Tibial artery (tissue), 4 donors: ENCODE data around the gene ZSWIM6.

Source experiments
- DNase-seq, 2 donors: peaks; one replicate each; pipeline ENCODE4 v3.0.0-alpha.2; 2019
- H3K27ac ChIP-seq, 2 donors: fragments of 200-600 bp; sonication (generic) in 1 of 2; 1 replicate in 1 of 2; 2 replicates in 1 of 2; pipeline ENCODE4 v1.5.1; 2018 to 2019; ENCODE audit warnings: mild to moderate bottlenecking in 1 of 2
- H3K27me3 ChIP-seq, 2 donors: fragments of 200-600 bp; sonication (generic) in 1 of 2; one replicate each; pipeline versions ENCODE4 v1.5.1 to v1.6.0; 2016 to 2019
- H3K36me3 ChIP-seq, 3 donors: fragments of 200-600 bp; sonication (generic) in 2 of 3; one replicate each; pipeline ENCODE4 v1.5.1; 2016 to 2019; ENCODE audit warnings: mild to moderate bottlenecking in 2 of 3
- H3K4me1 ChIP-seq, 4 donors: fragments of 200-600 bp; sonication (generic) in 2 of 4; 1 replicate in 3 of 4; 2 replicates in 1 of 4; pipeline ENCODE4 v1.5.1; 2016 to 2019
- H3K4me3 ChIP-seq, 2 donors: fragments of 200-600 bp; sonication (generic) in 1 of 2; 1 replicate in 1 of 2; 2 replicates in 1 of 2; pipeline ENCODE4 v1.5.1; 2018 to 2019; ENCODE audit warnings: mild to moderate bottlenecking in 2 of 2
- H3K9me3 ChIP-seq, 3 donors: fragments of 200-600 bp; sonication (generic) in 1 of 3; one replicate each; pipeline ENCODE4 v1.5.1; 2016 to 2019
- intact Hi-C: fragments of 100-400 bp; cut with DNase I; formaldehyde crosslinking; loops from one replicate; pipeline ENCODE4 v1.15.0; 2023; ENCODE audit warnings: low total_unique reads
- TF ChIP-seq, protein P1 (sequence below), 2 experiments: fragments of 200-600 bp in 1 of 2; fragments of 450-650 bp in 1 of 2; IDR thresholded peaks; one replicate each; pipeline ENCODE4 v1.5.1; 2017 to 2019; ENCODE audit warnings: antibody characterized with exemption in 2 of 2, mild to moderate bottlenecking in 1 of 2, moderate library complexity in 1 of 2

Gene ZSWIM6

DNA sequence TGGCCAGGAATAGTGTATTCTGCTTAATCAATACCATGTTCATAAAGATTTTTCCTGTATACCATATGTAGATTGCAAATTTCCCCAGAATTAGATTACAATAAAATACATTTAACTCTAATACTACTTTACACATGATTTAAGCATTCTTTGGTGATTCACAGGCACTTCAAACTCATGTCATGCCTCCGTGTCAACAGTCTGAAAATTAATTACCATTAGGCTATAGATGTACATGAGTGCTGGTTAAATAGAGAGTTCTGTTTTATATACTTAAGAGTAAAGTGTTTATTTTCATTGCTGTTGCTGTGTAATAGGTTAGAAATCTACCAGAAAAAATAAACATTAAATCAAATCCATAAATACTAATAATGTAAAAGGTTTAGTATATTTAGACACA, 159.8 kb downstream of the ZSWIM6 start:
- no peak overlapping the region for H3K27ac ChIP-seq
- no peak for DNase-seq
- peaks cover 0 to 5% (median 2%) of the 10 kb centered on the region in 4 donors for H3K4me1 ChIP-seq
- H3K27me3 ChIP-seq, result no peaks in the 10 kb centered on the region
- intact Hi-C loops, result no loop called here
- TF ChIP-seq, protein P1, sequence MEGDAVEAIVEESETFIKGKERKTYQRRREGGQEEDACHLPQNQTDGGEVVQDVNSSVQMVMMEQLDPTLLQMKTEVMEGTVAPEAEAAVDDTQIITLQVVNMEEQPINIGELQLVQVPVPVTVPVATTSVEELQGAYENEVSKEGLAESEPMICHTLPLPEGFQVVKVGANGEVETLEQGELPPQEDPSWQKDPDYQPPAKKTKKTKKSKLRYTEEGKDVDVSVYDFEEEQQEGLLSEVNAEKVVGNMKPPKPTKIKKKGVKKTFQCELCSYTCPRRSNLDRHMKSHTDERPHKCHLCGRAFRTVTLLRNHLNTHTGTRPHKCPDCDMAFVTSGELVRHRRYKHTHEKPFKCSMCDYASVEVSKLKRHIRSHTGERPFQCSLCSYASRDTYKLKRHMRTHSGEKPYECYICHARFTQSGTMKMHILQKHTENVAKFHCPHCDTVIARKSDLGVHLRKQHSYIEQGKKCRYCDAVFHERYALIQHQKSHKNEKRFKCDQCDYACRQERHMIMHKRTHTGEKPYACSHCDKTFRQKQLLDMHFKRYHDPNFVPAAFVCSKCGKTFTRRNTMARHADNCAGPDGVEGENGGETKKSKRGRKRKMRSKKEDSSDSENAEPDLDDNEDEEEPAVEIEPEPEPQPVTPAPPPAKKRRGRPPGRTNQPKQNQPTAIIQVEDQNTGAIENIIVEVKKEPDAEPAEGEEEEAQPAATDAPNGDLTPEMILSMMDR (IDR thresholded peaks at IDR 0.05), result no peak
- H3K36me3 ChIP-seq, result peaks cover 0 to 3% (median 0%) of the 10 kb centered on the region in 3 donors
- H3K9me3 ChIP-seq, result no peaks in the 10 kb centered on the region
- no peak overlapping the region for H3K4me3 ChIP-seq

DNA sequence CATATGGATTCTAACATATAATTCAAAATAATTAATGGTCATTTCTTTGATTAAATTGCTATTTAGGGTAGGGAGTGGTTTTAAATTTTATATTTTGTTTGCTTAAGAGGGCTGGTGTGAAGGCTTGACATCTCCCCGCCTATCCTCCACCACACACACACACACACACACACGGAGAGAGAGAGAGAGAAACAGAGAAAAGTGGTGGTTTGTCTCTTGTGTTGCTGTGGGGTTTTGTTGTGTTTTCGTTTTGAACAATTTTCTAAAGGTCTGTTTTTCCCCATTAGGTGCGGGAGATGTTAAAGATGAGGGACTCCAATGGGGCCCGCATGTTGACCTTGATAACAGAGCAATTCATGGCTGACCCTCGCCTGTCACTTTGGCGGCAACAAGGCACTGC, 161.9 kb downstream of the ZSWIM6 start:
- H3K36me3 ChIP-seq, result peaks cover 0 to 3% (median 0%) of the 10 kb centered on the region in 3 donors
- H3K4me1 ChIP-seq, result peaks cover 0 to 13% (median 4%) of the 10 kb centered on the region in 4 donors
- no peak for DNase-seq
- no peaks in the 10 kb centered on the region for H3K27me3 ChIP-seq
- H3K9me3 ChIP-seq, result no peaks in the 10 kb centered on the region
- H3K27ac ChIP-seq, result no peak overlapping the region
- intact Hi-C loops, result no loop called here
- TF ChIP-seq, protein P1 (IDR thresholded peaks at IDR 0.05), result no peak
- no peak overlapping the region for H3K4me3 ChIP-seq

DNA sequence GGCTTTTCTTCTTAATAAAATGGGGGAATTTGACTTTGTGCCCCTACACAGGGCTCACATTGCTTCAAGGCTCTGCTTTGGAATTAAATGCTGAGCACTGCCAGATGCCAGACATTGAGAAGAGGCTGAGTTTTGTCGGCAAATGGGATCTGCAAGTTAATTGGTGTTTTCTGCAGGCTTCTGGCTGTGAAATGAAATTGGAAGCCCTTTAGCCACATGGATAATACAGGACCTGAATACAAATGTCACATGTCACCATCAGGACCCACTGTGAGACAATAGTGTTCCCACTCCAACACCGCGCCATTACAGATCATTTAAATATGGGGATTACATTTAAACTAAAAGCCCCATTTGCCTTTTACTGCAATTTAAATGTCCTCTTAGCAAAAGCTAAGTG, 164.4 kb downstream of the ZSWIM6 start:
- H3K27ac ChIP-seq, result peak overlapping the region in 1 of 2 donors; percentile 11
- intact Hi-C loops, result no loop called here
- TF ChIP-seq, protein P1 (IDR thresholded peaks at IDR 0.05), result no peak
- H3K9me3 ChIP-seq, result no peaks in the 10 kb centered on the region
- H3K27me3 ChIP-seq, result no peaks in the 10 kb centered on the region
- H3K4me1 ChIP-seq, result peaks cover 0 to 13% (median 4%) of the 10 kb centered on the region in 4 donors
- H3K4me3 ChIP-seq, result no peak overlapping the region
- H3K36me3 ChIP-seq, result peaks cover 0 to 3% (median 0%) of the 10 kb centered on the region in 3 donors
- no peak for DNase-seq

DNA sequence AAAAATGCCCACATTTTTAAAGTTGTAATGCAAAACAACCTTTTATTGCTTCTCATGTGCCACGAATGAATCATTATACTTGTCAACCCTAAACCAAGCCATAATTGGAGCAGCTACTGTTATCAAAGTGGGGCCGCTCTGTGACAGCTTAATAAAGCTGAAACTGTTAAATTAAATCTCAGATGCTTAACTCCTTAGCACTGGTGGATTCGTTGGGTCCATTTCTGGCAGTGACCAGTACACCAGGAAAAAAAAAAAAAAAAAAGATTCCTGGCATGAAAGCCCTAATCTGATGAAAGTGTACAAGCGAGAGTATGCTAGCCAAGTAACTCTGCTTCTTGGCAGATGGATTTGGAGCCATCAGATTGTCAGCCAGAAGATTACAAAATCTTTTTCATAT, 164.8 kb downstream of the ZSWIM6 start:
- Histone ChIP-seq H3K4me1 (peaks cover 0 to 13% (median 4%) of the 10 kb centered on the region in 4 donors), H3K9me3 (no peaks in the 10 kb centered on the region), H3K36me3 (peaks cover 0 to 3% (median 0%) of the 10 kb centered on the region in 3 donors), H3K27ac (peak overlapping the region in 1 of 2 donors; percentile 11), H3K4me3 (no peak overlapping the region), H3K27me3 (no peaks in the 10 kb centered on the region)
- TF ChIP-seq, protein P1 (IDR thresholded peaks at IDR 0.05), result no peak
- intact Hi-C loops, result no loop called here
- no peak for DNase-seq

DNA sequence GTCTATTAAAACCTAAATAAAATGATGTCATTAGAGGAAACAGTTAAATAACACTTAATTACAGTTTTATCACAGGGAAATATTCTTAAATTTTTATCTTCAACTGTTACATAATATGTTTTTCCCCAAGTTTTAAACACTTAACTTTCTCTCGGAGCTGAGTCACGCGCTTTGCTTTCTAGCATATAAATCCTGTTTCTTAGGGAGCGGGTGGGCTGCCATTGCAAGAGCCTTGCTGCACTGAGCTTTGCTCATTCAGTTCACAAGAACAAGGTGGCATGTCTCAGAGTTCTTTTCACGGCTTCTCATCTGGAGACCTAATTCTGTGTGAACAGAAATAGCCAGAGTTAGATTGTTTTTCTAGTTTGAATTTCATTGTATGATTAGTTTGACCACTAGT, 166.1 kb downstream of the ZSWIM6 start:
- intact Hi-C loops, result no loop called here
- TF ChIP-seq, protein P1 (IDR thresholded peaks at IDR 0.05), result no peak
- no peak overlapping the region for H3K4me3 ChIP-seq
- no peaks in the 10 kb centered on the region for H3K9me3 ChIP-seq
- H3K27me3 ChIP-seq, result no peaks in the 10 kb centered on the region
- H3K27ac ChIP-seq, result no peak overlapping the region
- peaks cover 0 to 3% (median 0%) of the 10 kb centered on the region in 3 donors for H3K36me3 ChIP-seq
- DNase-seq, result no peak
- H3K4me1 ChIP-seq, result peaks cover 0 to 13% (median 4%) of the 10 kb centered on the region in 4 donors

DNA sequence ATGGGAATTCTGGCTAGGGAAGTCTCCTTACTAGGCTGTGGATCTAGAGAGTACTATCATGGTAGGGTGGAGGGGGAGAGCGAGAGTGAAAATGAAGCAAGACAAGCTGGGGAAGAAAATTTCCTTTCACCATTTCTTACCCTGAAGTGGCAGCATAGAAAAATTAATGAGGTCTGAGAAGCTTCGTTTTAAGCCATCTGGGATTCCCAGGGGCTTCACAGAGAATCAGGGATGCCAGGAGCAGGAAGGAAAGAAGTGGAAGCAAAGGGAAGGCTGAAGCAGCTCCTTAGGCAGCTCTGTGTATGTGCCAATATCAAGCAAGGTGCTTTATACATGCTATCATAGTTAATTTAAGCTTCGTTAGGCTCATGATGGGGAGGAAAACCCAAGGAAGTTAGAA, 169.9 kb downstream of the ZSWIM6 start:
- TF ChIP-seq, protein P1 (IDR thresholded peaks at IDR 0.05), result no peak
- Histone ChIP-seq H3K4me3 (no peak overlapping the region), H3K27me3 (no peaks in the 10 kb centered on the region), H3K27ac (no peak overlapping the region), H3K9me3 (no peaks in the 10 kb centered on the region), H3K36me3 (no peaks in the 10 kb centered on the region), H3K4me1 (peaks cover 0 to 6% (median 2%) of the 10 kb centered on the region in 4 donors)
- intact Hi-C loops, result no loop called here
- no peak for DNase-seq
